Measurements from ENCODE around the gene LSR.
"Not testable (repeated sequence)": the region's sequence is repeated elsewhere in the genome, so short reads cannot be mapped to it uniquely, and the experiment has no call there.

LSR gene

DNA sequence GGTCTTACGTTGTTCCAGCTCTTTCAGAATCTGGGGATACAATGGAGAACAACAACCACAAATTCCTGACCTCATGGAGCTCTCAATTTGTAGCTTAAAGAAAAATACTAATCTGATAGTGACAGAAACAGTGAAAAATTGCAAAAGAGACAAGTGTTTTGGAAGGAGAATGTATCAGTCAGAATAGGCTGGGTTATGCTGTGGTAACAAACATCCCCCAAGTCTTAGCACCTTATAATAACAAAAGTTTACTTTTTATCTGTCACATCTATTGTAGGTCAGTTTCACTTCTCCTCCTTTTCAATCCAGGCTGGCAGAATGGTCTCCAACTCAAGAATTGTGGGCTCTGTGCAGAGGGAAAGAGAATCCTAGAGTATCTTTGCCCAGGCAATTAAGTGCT lies 29.8 kb upstream of the LSR start:
- DNase-seq: no peak

- DNase-seq: no peak
Observed at GRCh38 chr19:35220315-35220921, 28.4 kb upstream of the LSR start.

DNA sequence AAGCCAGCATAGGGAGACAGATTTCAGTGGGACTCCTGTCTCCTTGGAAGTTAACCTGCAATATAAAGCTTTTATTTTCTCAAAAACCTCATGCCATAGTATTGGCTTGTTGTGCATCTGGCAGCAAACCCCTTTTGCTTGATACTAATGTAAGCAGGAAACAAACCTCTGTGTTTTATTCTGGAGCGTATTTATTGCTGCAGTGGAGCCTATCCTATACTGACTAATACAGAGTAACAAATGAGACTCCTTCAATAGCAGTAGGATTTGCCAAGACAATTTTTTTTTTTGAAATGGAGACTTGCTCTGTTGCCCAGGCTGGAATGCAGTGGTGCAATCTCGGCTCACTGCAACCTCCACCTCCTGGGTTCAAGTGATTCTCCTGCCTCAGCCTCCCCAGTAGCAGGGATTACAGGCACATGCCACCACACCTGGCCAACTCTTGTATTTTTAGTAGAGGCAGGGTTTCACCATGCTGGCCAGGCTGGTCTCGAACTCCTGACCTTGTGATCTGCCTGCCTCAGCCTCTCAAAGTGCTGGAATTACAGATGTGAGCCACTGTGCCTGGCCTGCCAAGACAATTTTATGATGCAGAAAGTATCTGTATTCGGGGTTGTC lies 27.7 kb upstream of the LSR start:
- DNase-seq: not testable (repeated sequence)

- DNase-seq: no peak
Observed at GRCh38 chr19:35222373-35223015, 26.3 kb upstream of the LSR start.

GRCh38 chr19:35223084-35223790 lies 25.6 kb upstream of the LSR start:
- DNase-seq: no peak

- DNase-seq: no peak
Observed at GRCh38 chr19:35223862-35224505, 24.8 kb upstream of the LSR start.

DNA sequence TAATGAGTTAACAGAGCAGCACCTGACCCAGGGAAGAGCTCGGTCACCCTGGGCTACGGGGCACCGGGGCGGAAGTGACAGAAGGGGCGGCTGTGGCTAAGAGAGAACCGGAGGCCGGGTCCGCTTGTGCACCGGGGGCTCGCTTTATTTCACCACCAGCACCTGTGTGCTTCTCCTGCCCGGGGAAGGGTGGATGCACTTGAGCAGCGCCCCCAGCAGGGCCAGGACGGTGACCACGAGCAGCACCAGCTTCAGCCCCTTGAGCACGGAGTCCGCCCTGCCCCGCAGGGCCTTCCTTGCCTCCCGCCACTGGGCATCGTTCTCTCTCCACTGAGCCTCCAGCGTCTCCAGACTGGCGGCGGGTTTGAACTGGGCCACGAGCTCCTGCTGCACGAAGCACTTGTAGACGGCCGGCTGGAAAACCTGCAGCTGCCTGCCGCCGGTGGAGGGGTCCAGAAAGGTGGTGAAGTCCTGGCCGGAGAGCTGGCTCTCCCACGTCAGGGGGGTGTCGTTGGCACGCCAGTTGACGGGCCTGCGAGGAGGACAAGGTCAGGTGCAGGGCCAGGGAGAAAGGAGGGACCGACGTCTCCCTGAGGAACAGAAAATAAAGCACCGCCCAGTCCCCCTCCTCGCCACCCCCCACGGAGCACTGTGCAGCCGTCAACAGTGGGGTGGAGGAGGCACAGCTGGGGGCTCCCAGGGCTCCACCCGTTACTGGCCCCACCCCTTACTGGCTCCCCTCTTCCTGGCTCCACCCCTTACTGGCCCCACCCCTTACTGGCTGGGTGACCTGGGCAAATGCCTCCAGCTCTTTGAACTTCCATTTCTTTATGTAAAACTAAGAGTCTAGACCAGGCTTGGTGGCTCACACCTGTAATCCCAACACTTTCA lies 23.9 kb upstream of the LSR start:
- DNase-seq: no peak

DNA sequence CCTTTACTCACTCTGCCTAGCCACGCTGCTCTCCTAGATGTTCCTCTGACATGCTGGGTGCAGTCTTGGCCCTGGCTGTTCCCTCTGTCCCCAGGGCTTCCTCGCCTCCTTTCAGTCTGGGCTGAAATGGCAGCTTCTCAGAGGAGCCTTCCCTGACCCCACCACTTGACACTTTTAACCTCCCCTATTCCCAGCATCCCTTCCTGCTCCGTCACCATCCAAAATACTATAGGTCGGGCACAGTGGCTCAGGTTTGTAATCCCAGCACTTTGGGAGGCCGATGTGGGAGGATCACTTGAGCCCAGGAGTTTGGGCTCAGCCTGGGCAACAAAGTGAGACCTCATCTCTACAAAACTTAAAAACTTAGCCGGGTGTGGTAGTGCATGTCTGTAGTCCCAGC lies 22.9 kb upstream of the LSR start:
- DNase-seq: no peak

DNA sequence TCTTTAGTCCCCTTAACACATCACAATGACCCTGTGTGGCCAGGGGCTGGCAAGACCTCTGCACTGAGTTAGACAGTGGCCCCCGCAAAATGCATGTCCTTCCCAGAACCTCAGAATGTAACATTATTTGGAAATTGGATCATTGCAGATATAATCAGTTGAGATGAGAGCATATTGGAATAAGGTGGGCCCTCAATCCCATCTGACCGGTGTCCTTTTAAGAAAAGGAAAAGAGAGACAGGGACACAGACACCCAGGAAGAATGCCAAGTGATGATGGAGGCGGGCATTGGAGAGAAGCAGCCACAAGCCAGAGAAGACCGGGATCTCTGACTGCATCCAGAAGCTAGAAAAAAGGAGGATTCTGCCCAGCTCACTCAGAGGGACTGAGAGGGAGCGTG lies 22.1 kb upstream of the LSR start:
- DNase-seq: no peak

GRCh38 chr19:35228177-35228930 lies 20.4 kb upstream of the LSR start, which contains the start of gene FAM187B:
Gene FAM187B, minus strand, starts transcription at chr19:35228739. Its CDS starts 59 bp downstream, at chr19:35228680.
- no peak for DNase-seq

GRCh38 chr19:35229601-35230000 lies 19.2 kb upstream of the LSR start:
- DNase-seq: no peak

- DNase-seq: no peak
Observed at GRCh38 chr19:35231956-35232645, 16.7 kb upstream of the LSR start.

DNA sequence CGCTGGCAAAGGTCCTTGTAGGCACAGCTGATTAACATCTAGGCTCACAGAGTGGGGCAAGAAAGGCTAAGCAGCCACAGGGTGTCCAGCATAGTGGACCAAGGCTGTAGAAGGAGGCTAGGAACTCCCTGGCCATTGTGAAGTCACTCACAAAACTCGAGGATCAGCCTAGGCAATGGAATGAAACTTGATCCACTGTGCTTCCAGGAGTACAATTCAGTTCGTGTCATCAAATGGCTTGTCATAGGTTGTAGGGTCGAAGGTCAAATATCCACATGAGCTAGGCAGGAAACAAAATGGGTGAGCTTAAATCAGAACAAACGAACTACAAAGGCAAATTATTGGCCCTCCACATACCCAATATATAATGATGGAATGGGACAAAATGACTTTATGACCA lies 15.9 kb upstream of the LSR start:
- no peak for DNase-seq

GRCh38 chr19:35236638-35237400 lies 12.0 kb upstream of the LSR start:
- DNase-seq: no peak

DNA sequence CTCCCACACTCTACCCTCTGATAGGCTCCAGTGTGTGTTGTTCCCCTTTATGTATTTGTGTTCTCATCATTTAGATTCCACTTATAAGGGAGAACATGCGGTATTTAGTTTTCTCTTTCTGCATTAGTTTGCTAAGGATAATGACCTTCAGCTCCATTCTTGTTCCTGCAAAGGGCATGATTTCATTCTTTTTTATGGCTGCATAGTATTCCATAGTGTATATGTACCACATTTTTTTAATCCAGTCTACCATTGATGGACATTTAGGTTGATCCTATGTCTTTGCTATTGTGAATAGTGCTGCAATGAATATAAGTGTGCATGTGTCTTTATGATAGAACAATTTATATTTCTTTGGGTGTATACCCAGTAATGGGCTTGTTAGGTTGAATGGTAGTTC lies 9.2 kb upstream of the LSR start:
- not testable (repeated sequence) for DNase-seq

DNA sequence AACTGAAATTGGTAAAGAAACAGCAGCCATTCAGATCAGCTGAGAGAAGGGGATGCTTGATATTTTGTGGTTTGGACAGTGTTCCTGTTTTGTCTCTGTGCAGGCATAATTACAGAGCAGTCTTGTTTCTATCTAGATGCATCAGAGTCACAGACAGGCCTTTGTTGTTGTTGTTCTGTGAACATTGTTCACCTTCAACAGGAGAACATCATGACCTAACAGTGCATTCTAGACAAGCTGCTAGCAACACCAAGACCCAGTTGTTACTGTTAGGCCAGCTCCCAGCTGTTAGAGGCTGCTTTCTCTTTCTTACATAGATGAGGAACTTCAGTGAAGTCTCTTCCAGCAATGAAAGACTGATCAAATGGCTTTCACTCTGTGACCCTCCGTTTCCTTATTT lies 8.5 kb upstream of the LSR start:
- DNase-seq: no peak

- no peak for DNase-seq
Observed at GRCh38 chr19:35241417-35241816, 7.4 kb upstream of the LSR start.

- DNase-seq: no peak
Observed at GRCh38 chr19:35246466-35247092, 2.2 kb upstream of the LSR start.

GRCh38 chr19:35247526-35248309 lies 1.1 kb upstream of the LSR start:
- DNase-seq: no peak

All from T1000 (cell line).